ENCODE measurements around the gene C8G.

C8G gene

GRCh38 chr9:136955202-136955942, 10.3 kb downstream of the C8G start:
- H3K79me2 ChIP-seq (ENCODE audit: control insufficient read depth, insufficient read depth, low read length, unreplicated experiment), result no peaks in the 10 kb centered on the region
- no peak overlapping the region for H3K27ac ChIP-seq (ENCODE audit: low read depth, low read length)
- no peaks in the 10 kb centered on the region for H3K36me3 ChIP-seq (ENCODE audit: insufficient read depth, low read length)
- H2AFZ ChIP-seq (ENCODE audit: low read length, unreplicated experiment), result no peak overlapping the region
- H3K4me3 ChIP-seq (ENCODE audit: low read depth, low read length), result no peak overlapping the region
- H3K4me1 ChIP-seq (ENCODE audit: control insufficient read depth, insufficient read depth, low read length, unreplicated experiment), result no peaks in the 10 kb centered on the region
- H3K27me3 ChIP-seq (ENCODE audit: insufficient read depth, low read length), result no peaks in the 10 kb centered on the region

- no peak overlapping the region for H3K27ac ChIP-seq (ENCODE audit: low read depth, low read length)
- no peak overlapping the region for H3K4me3 ChIP-seq (ENCODE audit: low read depth, low read length)
- no peak overlapping the region for H2AFZ ChIP-seq (ENCODE audit: low read length, unreplicated experiment)
- H3K27me3 ChIP-seq (ENCODE audit: insufficient read depth, low read length), result no peaks in the 10 kb centered on the region
- no peaks in the 10 kb centered on the region for H3K36me3 ChIP-seq (ENCODE audit: insufficient read depth, low read length)
- H3K79me2 ChIP-seq (ENCODE audit: control insufficient read depth, insufficient read depth, low read length, unreplicated experiment), result no peaks in the 10 kb centered on the region
- H3K4me1 ChIP-seq (ENCODE audit: control insufficient read depth, insufficient read depth, low read length, unreplicated experiment), result no peaks in the 10 kb centered on the region
Measured at GRCh38 chr9:136955943-136956335, 10.9 kb downstream of the C8G start.

- no peaks in the 10 kb centered on the region for H3K79me2 ChIP-seq (ENCODE audit: control insufficient read depth, insufficient read depth, low read length, unreplicated experiment)
- no peaks in the 10 kb centered on the region for H3K36me3 ChIP-seq (ENCODE audit: insufficient read depth, low read length)
- no peaks in the 10 kb centered on the region for H3K27me3 ChIP-seq (ENCODE audit: insufficient read depth, low read length)
- H3K4me1 ChIP-seq (ENCODE audit: control insufficient read depth, insufficient read depth, low read length, unreplicated experiment), result no peaks in the 10 kb centered on the region
- H2AFZ ChIP-seq (ENCODE audit: low read length, unreplicated experiment), result no peak overlapping the region
- H3K27ac ChIP-seq (ENCODE audit: low read depth, low read length), result no peak overlapping the region
- no peak overlapping the region for H3K4me3 ChIP-seq (ENCODE audit: low read depth, low read length)
Measured at GRCh38 chr9:136956604-136957003, 11.6 kb downstream of the C8G start.

GRCh38 chr9:136957461-136957860, 12.4 kb downstream of the C8G start:
- Histone ChIP-seq H3K4me1 (ENCODE audit: control insufficient read depth, insufficient read depth, low read length, unreplicated experiment) (no peaks in the 10 kb centered on the region), H3K36me3 (ENCODE audit: insufficient read depth, low read length) (no peaks in the 10 kb centered on the region), H3K27ac (ENCODE audit: low read depth, low read length) (no peak overlapping the region), H3K4me3 (ENCODE audit: low read depth, low read length) (no peak overlapping the region), H2AFZ (ENCODE audit: low read length, unreplicated experiment) (no peak overlapping the region), H3K79me2 (ENCODE audit: control insufficient read depth, insufficient read depth, low read length, unreplicated experiment) (no peaks in the 10 kb centered on the region), H3K27me3 (ENCODE audit: insufficient read depth, low read length) (no peaks in the 10 kb centered on the region)

GRCh38 chr9:136957901-136958300, 12.9 kb downstream of the C8G start:
- H3K79me2 ChIP-seq (ENCODE audit: control insufficient read depth, insufficient read depth, low read length, unreplicated experiment), result no peaks in the 10 kb centered on the region
- no peak overlapping the region for H3K4me3 ChIP-seq (ENCODE audit: low read depth, low read length)
- H3K4me1 ChIP-seq (ENCODE audit: control insufficient read depth, insufficient read depth, low read length, unreplicated experiment), result no peaks in the 10 kb centered on the region
- H3K27me3 ChIP-seq (ENCODE audit: insufficient read depth, low read length), result no peaks in the 10 kb centered on the region
- H3K27ac ChIP-seq (ENCODE audit: low read depth, low read length), result no peak overlapping the region
- H3K36me3 ChIP-seq (ENCODE audit: insufficient read depth, low read length), result no peaks in the 10 kb centered on the region
- H2AFZ ChIP-seq (ENCODE audit: low read length, unreplicated experiment), result no peak overlapping the region

- no peaks in the 10 kb centered on the region for H3K79me2 ChIP-seq (ENCODE audit: control insufficient read depth, insufficient read depth, low read length, unreplicated experiment)
- no peak overlapping the region for H2AFZ ChIP-seq (ENCODE audit: low read length, unreplicated experiment)
- no peaks in the 10 kb centered on the region for H3K36me3 ChIP-seq (ENCODE audit: insufficient read depth, low read length)
Measured at GRCh38 chr9:136958473-136958872, 13.4 kb downstream of the C8G start.

GRCh38 chr9:136958898-136959850, 14.1 kb downstream of the C8G start:
- Histone ChIP-seq H3K36me3 (ENCODE audit: insufficient read depth, low read length) (no peaks in the 10 kb centered on the region), H3K4me1 (ENCODE audit: control insufficient read depth, insufficient read depth, low read length, unreplicated experiment) (no peaks in the 10 kb centered on the region), H3K79me2 (ENCODE audit: control insufficient read depth, insufficient read depth, low read length, unreplicated experiment) (no peaks in the 10 kb centered on the region), H2AFZ (ENCODE audit: low read length, unreplicated experiment) (no peak overlapping the region), H3K27me3 (ENCODE audit: insufficient read depth, low read length) (no peaks in the 10 kb centered on the region), H3K4me3 (ENCODE audit: low read depth, low read length) (no peak overlapping the region), H3K27ac (ENCODE audit: low read depth, low read length) (no peak overlapping the region)

More at GRCh38 chr9:136958473-136958872, 13.4 kb downstream of the C8G start:
- Histone ChIP-seq H3K4me1 (ENCODE audit: control insufficient read depth, insufficient read depth, low read length, unreplicated experiment) (no peaks in the 10 kb centered on the region), H3K4me3 (ENCODE audit: low read depth, low read length) (no peak overlapping the region), H3K27ac (ENCODE audit: low read depth, low read length) (no peak overlapping the region), H3K27me3 (ENCODE audit: insufficient read depth, low read length) (no peaks in the 10 kb centered on the region)

GRCh38 chr9:136960212-136960937, 15.3 kb downstream of the C8G start:
- no peak overlapping the region for H3K4me3 ChIP-seq (ENCODE audit: low read depth, low read length)
- no peak overlapping the region for H3K27ac ChIP-seq (ENCODE audit: low read depth, low read length)
- H3K36me3 ChIP-seq (ENCODE audit: insufficient read depth, low read length), result no peaks in the 10 kb centered on the region
- H3K27me3 ChIP-seq (ENCODE audit: insufficient read depth, low read length), result no peaks in the 10 kb centered on the region
- no peaks in the 10 kb centered on the region for H3K4me1 ChIP-seq (ENCODE audit: control insufficient read depth, insufficient read depth, low read length, unreplicated experiment)
- no peaks in the 10 kb centered on the region for H3K79me2 ChIP-seq (ENCODE audit: control insufficient read depth, insufficient read depth, low read length, unreplicated experiment)
- no peak overlapping the region for H2AFZ ChIP-seq (ENCODE audit: low read length, unreplicated experiment)

GRCh38 chr9:136960938-136961275, 15.9 kb downstream of the C8G start:
- Histone ChIP-seq H3K4me3 (ENCODE audit: low read depth, low read length) (no peak overlapping the region), H3K36me3 (ENCODE audit: insufficient read depth, low read length) (no peaks in the 10 kb centered on the region), H3K27me3 (ENCODE audit: insufficient read depth, low read length) (no peaks in the 10 kb centered on the region), H2AFZ (ENCODE audit: low read length, unreplicated experiment) (no peak overlapping the region), H3K79me2 (ENCODE audit: control insufficient read depth, insufficient read depth, low read length, unreplicated experiment) (no peaks in the 10 kb centered on the region), H3K4me1 (ENCODE audit: control insufficient read depth, insufficient read depth, low read length, unreplicated experiment) (peaks cover 2% of the 10 kb centered on the region), H3K27ac (ENCODE audit: low read depth, low read length) (no peak overlapping the region)

- H3K27ac ChIP-seq (ENCODE audit: low read depth, low read length), result no peak overlapping the region
- no peak overlapping the region for H2AFZ ChIP-seq (ENCODE audit: low read length, unreplicated experiment)
- H3K4me3 ChIP-seq (ENCODE audit: low read depth, low read length), result no peak overlapping the region
- no peaks in the 10 kb centered on the region for H3K79me2 ChIP-seq (ENCODE audit: control insufficient read depth, insufficient read depth, low read length, unreplicated experiment)
- H3K27me3 ChIP-seq (ENCODE audit: insufficient read depth, low read length), result no peaks in the 10 kb centered on the region
- peaks cover 5% of the 10 kb centered on the region for H3K4me1 ChIP-seq (ENCODE audit: control insufficient read depth, insufficient read depth, low read length, unreplicated experiment)
- no peaks in the 10 kb centered on the region for H3K36me3 ChIP-seq (ENCODE audit: insufficient read depth, low read length)
Measured at GRCh38 chr9:136961279-136962065, 16.4 kb downstream of the C8G start.
